LNCaP clone FGC (cell line): Measurements from ENCODE around the gene MAT2B.

Experiments used
- DNase-seq: peaks from one replicate; pipeline ENCODE4 v3.0.0-alpha.2; 2011; ENCODE audit warnings: low read depth
- H3K4me3 ChIP-seq: 2 replicates; pipeline ENCODE4 v1.5.1; 2011; ENCODE audit warnings: mild to moderate bottlenecking, low read depth, low read length, control low read depth
- TF ChIP-seq, protein P1 (sequence below): IDR thresholded peaks from 2 replicates; pipeline ENCODE4 v1.5.1; 2012; ENCODE audit warnings: mild to moderate bottlenecking; ENCODE audit not compliant: control insufficient read depth, insufficient read depth; ENCODE audit errors: extremely low read depth

Gene MAT2B

DNA sequence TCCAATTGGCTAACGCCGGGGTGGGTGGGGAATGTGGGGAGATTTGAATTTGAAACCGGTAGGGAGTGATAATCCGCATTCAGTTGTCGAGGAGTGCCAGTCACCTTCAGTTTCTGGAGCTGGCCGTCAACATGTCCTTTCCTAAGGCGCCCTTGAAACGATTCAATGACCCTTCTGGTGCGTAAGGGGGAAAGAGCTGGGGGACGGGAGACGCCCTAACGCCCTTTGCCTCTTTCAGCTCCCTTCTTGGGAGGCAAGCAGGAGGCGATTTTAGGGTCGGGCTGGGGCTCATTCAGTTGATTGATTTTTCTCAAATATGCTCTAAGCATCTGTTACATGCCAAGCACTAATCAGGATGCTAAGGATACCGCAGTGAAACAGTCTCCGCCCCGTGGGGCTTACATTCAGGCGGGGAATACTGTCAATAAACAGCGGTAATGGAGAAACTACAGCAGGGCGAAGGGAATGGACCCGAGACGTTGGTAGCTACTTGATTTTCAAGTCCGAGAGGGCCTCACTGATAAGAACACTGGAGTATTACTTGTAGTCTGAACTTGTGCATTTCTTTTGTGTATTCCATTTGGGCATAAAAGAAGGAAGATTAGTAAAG is 44.8 kb upstream of the MAT2B start, which contains the start of gene HMMR:
HMMR (plus strand) TSS at position 71 of the 610 bp plus-strand sequence; CDS start at position 132, 61 bp downstream.
- DNase-seq, result no peak
- TF ChIP-seq, protein P1, sequence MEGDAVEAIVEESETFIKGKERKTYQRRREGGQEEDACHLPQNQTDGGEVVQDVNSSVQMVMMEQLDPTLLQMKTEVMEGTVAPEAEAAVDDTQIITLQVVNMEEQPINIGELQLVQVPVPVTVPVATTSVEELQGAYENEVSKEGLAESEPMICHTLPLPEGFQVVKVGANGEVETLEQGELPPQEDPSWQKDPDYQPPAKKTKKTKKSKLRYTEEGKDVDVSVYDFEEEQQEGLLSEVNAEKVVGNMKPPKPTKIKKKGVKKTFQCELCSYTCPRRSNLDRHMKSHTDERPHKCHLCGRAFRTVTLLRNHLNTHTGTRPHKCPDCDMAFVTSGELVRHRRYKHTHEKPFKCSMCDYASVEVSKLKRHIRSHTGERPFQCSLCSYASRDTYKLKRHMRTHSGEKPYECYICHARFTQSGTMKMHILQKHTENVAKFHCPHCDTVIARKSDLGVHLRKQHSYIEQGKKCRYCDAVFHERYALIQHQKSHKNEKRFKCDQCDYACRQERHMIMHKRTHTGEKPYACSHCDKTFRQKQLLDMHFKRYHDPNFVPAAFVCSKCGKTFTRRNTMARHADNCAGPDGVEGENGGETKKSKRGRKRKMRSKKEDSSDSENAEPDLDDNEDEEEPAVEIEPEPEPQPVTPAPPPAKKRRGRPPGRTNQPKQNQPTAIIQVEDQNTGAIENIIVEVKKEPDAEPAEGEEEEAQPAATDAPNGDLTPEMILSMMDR, result no peak
- H3K4me3 ChIP-seq, result peak within 1 kb of the TSS; percentile 65

DNA sequence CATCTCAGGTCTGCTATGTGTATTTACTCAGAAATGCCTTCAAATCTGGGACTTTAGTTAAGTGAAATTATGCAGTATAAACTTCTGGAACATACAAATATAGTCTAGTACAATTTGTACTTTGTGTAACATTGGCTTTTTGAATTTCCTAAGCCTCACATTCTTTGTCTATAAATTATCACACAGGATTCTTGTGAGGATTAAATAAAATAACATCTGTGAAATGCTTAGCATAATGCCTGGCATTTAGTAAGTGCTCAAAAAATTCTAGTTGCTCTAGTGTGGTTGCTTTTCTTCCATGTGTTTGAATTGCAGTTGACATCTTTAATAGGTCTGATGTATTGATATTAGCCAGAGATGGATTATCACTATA is 42.4 kb upstream of the MAT2B start:
- no peak overlapping the region for H3K4me3 ChIP-seq
- TF ChIP-seq, protein P1, result no peak
- DNase-seq, result no peak

DNA sequence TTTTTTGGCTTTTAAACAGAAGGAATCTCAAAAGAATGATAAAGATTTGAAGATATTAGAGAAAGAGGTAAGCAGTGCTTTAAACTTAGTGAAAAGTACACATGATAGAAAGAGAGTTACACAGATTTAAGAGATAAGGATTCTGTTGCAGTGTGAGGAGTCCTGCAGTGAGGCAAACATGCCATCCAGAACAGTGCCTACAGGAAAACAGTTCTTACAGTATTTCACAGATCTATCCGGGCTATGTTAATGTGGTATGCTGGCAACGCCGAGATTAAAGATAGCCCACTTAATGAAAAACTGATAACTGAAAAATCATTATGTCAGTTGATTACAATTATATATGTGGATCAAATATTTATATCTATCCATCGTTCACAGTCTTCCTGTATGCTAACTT is 37.7 kb upstream of the MAT2B start:
- no peak overlapping the region for H3K4me3 ChIP-seq
- TF ChIP-seq, protein P1, result no peak
- no peak for DNase-seq

DNA sequence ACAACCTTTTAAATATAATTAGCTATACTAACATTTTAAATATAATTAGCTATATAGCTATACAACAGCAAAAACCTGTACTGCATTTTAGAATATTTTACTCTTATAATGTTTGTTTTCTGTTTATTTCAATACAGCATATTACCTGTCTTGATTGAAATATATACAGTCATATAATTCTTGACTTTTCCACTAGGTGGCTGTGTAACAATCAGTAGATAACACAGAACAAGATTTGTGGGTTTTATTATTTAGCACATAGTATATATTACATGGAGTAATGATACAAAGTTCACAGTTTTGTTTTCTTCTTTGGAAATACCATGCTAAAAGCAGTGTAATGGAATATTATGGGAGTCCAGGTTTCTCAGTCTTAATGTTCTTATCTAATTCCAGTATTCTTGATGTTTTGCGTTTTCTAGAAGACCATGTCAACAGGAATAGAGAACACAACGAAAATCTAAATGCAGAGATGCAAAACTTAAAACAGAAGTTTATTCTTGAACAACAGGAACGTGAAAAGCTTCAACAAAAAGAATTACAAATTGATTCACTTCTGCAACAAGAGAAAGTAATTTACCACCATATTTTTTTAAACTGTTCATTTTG is 31.7 kb upstream of the MAT2B start:
- TF ChIP-seq, protein P1, result peak; percentile 41; the same call in 1 of the 2 replicates
- no peak overlapping the region for H3K4me3 ChIP-seq

DNA sequence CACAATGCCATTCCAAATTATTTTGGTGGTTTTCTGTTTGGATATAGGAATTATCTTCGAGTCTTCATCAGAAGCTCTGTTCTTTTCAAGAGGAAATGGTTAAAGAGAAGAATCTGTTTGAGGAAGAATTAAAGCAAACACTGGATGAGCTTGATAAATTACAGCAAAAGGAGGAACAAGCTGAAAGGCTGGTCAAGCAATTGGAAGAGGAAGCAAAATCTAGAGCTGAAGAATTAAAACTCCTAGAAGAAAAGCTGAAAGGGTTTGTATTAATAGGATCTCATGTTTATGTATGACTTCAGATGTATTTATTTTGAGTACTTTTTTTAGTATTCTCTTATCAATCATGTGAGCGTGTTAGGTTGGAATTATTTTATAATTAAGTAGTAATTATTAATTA is 30.0 kb upstream of the MAT2B start:
- TF ChIP-seq, protein P1, result no peak
- H3K4me3 ChIP-seq, result no peak overlapping the region
- DNase-seq, result no peak

More for the DNA sequence above, 31.7 kb upstream of the MAT2B start:
- no peak for DNase-seq

DNA sequence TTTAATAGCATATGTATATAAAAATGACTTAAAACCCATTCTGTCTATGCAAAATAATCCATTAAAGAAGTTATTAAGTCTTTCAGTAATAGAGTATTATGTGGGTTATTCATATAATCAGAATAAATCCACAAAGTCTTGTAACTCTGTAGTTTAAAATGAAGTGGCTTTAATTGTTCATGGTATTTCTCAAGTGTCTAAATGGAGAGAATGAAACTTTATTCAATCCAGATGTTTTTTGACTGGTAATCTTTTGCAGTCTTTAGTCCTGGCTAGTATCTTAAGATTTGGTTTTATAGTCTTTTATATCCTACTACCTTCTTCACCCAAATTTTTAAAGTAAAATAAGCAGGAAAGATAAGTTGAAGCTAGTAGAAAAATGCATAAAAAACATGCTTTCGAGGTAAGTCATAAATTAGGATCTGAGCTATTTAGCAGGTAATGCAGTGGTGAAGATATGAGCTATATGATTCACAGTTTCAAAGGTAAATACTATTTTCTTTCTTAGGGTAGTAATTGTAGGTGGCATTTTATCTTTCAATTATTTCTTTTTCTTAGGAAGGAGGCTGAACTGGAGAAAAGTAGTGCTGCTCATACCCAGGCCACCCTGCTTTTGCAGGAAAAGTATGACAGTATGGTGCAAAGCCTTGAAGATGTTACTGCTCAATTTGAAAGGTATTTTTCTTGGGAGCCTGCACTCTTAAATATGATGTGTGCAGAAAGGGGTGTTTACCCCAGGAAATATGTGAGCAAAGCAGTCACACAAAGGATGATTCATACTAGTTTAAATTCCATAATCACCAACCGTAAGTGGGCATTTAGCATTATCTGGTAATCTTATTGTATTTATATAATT is 27.1 kb upstream of the MAT2B start:
- H3K4me3 ChIP-seq, result no peak overlapping the region
- DNase-seq, result no peak
- TF ChIP-seq, protein P1, result no peak
